GM12865 (cell line): ENCODE measurements around the gene MRM2.

ENCODE experiments used
- DNase-seq: peaks from one replicate; pipeline ENCODE4 v3.0.0; 2010; ENCODE audit warnings: low read depth
- H3K4me3 ChIP-seq: 2 replicates; pipeline ENCODE4 v1.5.1; 2011; ENCODE audit warnings: mild to moderate bottlenecking, low read depth, low read length, control low read depth
- TF ChIP-seq, protein P1 (sequence below): IDR thresholded peaks from 2 replicates; pipeline ENCODE4 v1.5.1; 2011; ENCODE audit warnings: low read length, control low read depth, low read depth, inconsistent platforms; ENCODE audit not compliant: insufficient read depth; ENCODE audit errors: missing control alignments

MRM2 gene

DNA sequence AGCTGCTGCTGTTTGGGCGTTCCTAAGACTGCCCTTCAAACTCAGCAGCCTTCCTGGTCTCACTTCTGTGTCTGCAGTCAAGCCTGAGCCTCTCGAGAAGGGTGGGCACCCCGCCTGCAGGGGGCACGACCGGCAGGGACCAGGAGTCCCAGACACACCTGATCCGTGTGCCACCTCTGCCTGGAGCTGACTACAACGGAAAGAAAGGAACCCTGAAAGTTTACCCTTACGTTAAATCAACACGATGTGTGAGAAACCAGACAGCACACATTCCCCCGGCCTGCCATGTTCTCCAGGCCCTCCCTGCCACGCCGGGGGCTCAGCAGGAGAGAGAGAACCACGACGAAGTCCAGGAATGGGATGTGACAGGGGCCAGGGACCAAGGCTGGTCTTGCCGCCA lies 14.3 kb downstream of the MRM2 start:
- no peak overlapping the region for H3K4me3 ChIP-seq
- DNase-seq: no peak
- TF ChIP-seq, protein P1, sequence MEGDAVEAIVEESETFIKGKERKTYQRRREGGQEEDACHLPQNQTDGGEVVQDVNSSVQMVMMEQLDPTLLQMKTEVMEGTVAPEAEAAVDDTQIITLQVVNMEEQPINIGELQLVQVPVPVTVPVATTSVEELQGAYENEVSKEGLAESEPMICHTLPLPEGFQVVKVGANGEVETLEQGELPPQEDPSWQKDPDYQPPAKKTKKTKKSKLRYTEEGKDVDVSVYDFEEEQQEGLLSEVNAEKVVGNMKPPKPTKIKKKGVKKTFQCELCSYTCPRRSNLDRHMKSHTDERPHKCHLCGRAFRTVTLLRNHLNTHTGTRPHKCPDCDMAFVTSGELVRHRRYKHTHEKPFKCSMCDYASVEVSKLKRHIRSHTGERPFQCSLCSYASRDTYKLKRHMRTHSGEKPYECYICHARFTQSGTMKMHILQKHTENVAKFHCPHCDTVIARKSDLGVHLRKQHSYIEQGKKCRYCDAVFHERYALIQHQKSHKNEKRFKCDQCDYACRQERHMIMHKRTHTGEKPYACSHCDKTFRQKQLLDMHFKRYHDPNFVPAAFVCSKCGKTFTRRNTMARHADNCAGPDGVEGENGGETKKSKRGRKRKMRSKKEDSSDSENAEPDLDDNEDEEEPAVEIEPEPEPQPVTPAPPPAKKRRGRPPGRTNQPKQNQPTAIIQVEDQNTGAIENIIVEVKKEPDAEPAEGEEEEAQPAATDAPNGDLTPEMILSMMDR: no peak

DNA sequence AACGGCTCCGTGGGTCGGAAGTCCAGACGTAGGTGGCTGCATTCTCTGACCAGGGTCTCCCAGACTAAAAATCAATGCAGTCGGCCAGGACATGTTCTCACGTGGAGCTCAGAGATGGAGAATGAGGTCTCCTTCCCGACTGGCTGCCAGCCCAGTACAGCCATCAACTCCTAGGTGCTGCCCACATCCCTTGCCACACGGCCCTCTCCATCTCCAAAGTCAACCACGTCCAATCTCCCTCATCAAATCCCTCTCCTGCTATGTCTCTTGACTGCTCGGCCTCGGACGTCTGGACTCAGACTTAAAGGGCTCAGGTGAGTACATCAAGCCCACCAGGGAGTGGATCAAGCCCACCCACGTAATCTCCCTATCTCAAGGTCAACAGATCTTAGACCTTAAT lies 16.2 kb downstream of the MRM2 start:
- H3K4me3 ChIP-seq: no peak overlapping the region
- DNase-seq: no peak
- TF ChIP-seq, protein P1: no peak

DNA sequence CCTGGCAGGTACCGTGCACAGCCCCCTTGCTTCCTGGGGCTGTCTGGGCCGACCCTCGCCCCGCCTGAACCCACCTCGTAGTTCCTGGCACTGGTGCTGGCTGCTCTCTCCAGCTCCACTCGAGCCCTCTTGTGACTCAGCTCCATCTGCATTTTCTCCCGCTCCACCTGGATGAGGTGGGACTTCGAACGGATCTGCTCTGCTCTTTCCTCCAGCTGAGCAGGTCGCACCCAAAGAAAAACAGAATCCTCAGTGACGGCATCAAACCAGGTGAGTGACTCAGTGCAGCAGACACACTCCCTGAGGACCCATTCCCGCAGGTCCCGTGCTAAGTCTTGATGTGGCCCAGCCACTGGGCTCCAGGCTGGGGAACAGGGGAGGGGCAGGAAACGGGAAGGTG lies 16.7 kb downstream of the MRM2 start:
- H3K4me3 ChIP-seq: no peak overlapping the region
- TF ChIP-seq, protein P1: no peak
- no peak for DNase-seq

DNA sequence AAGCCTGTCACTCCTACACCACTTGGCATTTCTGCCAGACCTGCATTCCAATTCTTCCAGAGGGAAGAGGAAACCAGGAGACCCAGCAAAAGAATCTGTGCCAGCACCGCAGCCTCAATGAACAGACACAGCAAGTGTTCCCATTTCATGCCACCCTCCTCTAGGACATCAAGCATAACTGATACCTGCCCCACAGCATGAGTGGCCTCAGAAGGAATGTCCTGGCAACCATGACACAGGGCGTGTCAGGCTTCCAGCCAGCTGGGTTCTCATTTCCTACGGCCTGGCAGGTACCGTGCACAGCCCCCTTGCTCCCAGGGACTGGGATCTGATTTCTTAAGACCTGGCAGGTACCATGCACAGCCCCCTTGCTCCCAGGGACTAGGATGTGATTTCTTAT lies 17.1 kb downstream of the MRM2 start:
- TF ChIP-seq, protein P1: no peak
- DNase-seq: no peak
- no peak overlapping the region for H3K4me3 ChIP-seq

DNA sequence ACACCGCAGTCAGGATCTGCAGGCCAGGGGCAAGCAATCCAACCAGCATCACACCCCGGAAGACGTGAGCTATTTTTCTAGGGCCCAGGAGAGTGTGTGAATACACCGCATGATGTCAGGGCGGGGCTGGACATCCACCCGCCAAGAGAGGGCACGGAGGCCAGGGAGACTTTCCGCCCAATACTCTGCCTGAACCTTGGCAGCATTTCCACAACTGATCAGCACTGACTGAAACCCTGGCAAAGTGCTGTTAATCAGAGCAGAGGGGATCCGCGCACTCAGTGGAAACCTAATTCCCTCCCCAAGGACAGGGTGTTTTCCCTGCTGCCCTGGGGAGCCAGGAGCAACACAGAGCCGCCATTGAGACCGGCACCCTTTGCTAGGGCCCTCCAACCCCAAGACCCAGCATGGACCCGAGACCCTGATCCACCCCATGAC lies 17.5 kb downstream of the MRM2 start:
- no peak for DNase-seq
- no peak overlapping the region for H3K4me3 ChIP-seq
- TF ChIP-seq, protein P1: no peak

DNA sequence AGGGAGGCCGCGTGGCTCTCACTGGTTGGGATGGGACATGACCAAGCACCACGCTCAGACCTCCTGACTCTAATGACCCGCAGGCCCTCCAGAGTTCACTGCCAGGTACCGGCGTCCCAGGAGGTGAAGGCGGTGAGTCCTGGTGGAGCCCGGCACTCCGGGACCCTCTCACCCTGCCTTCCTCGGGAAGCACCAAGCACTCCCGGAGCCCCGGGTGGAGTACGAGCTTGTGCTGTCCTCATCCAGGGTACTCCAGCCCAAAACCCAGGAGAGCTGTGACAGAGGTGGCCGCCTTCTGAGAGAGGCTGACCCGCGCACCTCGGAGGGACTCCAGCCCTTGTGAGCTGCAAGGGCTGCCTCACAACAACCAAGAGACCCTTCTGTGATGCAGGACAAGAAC lies 18.7 kb downstream of the MRM2 start:
- DNase-seq: no peak
- TF ChIP-seq, protein P1: no peak
- no peak overlapping the region for H3K4me3 ChIP-seq

DNA sequence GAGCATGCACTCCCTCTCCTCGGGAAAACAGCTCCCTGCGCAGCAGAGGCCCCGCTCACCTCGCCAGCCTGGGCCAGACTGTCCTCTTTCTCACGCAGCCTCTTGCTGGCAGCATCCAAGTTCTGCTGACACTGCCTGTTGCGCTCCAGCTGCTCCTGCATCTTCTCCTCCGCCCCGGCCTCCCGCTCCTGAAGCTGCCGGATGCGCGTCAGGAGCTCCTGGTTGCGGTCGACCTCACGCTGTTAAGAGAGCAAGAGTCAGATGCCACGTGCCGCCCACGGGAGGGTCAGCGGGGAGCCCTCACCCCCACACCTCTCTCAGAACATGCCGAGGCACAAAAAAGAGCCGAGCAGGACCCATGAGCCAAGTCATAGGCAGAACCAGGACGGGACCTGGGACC lies 19.5 kb downstream of the MRM2 start:
- TF ChIP-seq, protein P1: no peak
- no peak for DNase-seq
- no peak overlapping the region for H3K4me3 ChIP-seq
